GM21737 (cell line): ENCODE data around the gene PRKD1.
"Not testable (repeated sequence)": the region's sequence is repeated elsewhere in the genome, so short reads cannot be mapped to it uniquely, and the experiment has no call there.

Source experiments
- ATAC-seq: cut with Tn5 transposase; IDR thresholded peaks from one replicate; pipeline ENCODE4 v1.9.1; 2021; ENCODE audit warnings: mild to moderate bottlenecking, moderate library complexity; ENCODE audit not compliant: unreplicated experiment

PRKD1 gene

DNA sequence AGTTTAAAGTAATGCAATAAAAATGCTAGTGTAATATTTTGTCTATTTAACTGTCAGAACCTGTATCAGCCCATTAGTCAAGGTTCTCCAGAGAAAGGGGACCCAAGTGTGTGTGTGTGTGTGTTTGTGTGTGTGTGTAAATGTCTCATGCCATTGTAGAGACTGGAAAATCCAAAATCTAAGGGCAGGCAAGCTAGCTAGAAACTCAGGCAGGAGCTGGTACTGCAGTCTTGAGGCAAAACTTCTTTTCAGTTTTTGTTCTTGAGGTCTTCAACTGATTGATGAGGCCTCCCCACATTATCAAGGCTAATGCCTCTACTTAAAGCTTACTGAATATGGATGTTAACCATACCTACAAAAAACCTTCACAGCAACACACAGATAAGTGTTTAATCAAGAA is 126.7 kb downstream of the PRKD1 start:
- ATAC-seq = no peak

GRCh38 chr14:29799464-29800095 is 128.1 kb downstream of the PRKD1 start:
- ATAC-seq = no peak

DNA sequence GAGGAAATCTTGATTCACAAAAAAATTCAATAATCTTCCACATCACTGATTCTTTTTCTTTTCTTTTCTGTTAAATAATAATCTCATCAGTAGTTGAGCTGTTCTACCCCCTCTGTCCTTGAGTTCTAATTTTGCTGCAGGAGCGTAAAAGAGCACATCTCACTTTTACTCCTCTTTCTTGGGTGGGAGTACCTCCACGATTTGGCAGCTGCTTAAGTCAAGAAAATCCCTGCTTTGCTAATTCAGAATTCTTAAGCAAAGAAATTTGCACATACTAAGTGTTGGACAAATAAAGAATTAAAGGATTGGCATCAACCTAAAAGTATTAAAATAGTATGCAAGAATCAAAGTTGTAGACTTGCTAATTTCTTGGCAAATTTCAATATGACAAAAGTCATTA is 128.8 kb downstream of the PRKD1 start:
- no peak for ATAC-seq

- ATAC-seq = no peak
Measured at GRCh38 chr14:29798108-29798663, 129.5 kb downstream of the PRKD1 start.

GRCh38 chr14:29796853-29797252 is 130.8 kb downstream of the PRKD1 start:
- no peak for ATAC-seq

DNA sequence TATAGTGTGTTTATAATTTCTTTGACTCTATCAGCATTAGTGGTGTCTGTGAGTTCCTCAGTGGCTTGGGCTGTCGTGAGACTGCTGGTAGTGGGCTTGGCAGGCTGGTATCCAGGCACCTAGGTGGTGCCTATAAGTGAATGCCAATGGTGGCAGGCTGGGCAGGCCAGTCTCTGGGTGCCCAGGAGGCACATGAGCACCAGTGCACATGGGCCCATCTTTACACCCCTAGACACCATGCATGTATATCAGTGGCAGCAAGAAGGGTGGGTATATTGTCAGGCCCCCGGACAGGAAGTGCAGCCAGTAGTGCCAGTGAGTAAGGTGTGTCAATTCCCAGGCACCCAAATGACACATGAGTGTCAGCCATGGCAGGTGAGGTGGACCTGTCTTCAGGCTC is 138.2 kb downstream of the PRKD1 start:
- no peak for ATAC-seq

DNA sequence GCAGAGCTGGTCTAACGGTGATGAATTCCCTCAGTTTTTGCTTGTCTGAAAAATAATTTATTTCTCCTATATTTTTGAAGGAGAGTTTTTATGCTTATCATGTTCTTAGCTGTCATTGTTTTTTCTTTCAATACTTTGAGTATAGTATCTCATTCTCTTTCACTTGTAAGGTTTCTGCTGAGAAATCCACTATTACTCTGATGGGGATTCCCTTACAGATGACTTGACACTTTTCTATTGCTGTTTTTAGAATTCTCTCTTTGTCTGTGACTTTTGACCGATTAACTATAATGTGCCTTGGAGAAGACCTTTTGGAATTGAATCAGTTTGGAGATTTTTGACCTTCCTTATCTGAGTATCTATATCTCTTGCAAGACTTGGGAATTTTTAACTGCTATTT is 139.6 kb downstream of the PRKD1 start:
- no peak for ATAC-seq

DNA sequence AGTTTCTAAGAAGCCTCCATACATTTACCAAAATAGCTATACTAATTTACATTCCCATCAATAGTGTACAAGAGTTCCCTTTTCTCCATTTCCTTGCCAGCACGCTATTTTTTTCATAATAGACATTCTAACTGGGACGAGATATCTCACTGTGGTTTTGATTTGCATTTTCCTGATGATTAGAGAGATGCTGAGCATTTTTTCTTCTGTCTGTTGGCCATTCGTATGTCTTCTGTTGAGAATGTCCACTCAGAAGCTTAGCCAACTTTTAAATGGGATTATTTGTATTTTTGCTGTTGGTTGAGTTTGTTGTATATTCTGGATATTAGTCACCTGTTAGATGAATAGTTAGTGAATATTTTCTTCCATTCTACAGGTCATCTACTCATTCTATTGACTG is 144.1 kb downstream of the PRKD1 start:
- no peak for ATAC-seq

- no peak for ATAC-seq
Measured at GRCh38 chr14:29782041-29782440, 145.6 kb downstream of the PRKD1 start.

DNA sequence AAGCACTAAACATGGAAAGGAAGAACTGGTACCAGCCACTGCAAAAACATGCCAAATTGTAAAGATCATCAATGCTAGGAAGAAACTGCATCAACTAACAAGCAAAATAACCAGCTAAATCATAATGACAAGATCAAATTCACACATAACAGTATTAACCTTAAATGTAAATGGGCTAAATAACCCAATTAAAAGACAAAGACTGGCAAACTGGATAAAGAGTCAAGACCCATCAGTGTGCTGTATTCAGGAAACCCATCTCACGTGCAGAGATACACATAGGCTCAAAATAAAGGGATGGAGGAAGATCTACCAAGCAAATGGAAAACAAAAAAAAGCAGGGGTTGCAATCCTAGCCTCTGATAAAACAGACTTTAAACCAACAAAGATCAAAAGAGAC is 150.5 kb downstream of the PRKD1 start:
- ATAC-seq = not testable (repeated sequence)

- ATAC-seq = no peak
Measured at GRCh38 chr14:29773990-29774389, 153.7 kb downstream of the PRKD1 start.

DNA sequence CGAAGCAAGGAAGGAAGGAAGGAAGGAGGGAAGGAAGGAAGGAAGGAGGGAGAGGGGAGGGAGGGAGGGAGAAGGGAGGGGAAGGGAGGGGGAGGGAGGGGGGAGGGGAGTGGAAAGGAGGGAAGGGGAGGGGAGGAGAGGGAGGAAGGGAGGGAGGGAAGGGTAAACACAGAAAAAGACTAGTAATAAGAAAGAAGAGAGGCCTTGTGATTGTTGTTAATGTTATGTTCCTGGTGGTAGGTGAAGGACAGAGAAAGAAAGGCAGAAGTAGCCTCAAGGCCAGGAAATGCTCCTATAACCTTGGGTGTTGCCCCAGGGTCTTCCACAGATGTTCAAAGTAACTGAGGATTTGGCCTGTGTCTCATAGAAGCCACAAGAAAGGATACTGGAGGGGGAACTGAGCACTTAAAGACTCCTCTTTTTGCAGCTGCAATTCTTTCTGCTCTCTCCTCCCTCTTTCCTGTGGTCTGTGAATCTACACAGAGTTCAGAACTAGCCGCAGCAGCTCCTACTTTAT is 164.2 kb downstream of the PRKD1 start:
- no peak for ATAC-seq

DNA sequence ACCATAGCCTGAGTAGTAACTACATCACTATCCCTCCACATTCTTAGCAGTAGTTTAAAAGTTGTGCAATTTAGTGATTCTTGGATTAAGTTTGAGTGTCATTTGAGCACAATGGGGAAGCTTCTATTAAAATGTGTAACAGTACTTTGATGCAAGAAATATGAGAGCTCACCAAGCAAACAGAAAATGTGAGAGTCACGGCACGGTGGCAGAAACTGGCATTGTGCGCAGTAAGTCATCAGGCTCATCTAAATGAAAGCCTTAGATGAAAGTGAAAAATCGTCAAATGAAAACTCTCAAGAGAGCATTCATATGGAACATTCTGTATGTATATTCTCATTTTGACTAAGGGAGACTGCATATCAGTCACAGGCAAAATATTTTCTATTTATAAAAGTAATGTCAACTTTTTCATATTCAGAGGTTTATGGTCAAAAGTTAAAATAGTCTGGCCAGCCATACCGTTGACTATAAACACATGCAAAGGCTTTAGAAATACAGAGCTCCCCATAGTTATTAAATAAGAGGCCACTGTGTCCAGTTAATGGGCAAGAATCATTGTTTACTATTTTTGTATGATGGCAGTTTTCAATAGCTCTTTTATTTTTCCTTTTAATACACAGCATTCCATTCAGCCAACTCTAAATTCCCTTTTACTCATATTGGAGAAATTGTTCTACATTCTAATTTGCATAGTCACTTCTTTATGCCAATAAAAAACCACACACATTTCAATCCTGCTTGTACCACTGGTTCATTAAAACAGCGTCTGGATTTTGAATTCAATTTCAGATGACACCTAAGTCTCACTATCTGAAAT is 167.9 kb downstream of the PRKD1 start:
- peak; percentile 76 for ATAC-seq

DNA sequence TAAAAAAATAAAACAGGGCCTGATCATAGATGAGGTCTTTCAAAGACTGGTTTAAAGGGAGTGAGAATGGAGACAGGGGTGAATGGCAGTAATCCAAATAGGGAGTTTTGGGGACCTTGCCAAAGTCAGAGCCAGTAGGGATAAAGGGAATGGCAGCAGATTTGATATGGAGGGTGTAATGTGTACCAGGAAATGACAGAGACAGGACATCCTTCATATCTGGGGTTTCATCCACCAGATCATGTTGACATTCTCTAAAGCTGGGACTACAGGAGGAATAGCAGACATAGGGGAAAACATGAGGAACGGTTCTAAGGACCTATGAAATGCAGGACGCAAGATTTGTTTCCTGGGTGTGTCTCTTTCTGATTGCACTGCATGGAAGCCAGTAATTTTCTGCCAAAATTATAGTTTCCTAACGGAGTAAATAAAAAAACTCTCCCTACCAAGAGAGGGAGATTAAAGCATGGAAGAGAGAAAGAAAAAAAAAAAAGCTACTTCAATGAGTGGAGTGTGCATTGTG is 169.9 kb downstream of the PRKD1 start:
- no peak for ATAC-seq

- no peak for ATAC-seq
Measured at GRCh38 chr14:29757188-29757680, 170.4 kb downstream of the PRKD1 start.

- no peak for ATAC-seq
Measured at GRCh38 chr14:29756019-29756385, 171.6 kb downstream of the PRKD1 start.

GRCh38 chr14:29755311-29756018 is 172.2 kb downstream of the PRKD1 start:
- no peak for ATAC-seq

GRCh38 chr14:29754134-29754533 is 173.5 kb downstream of the PRKD1 start:
- ATAC-seq = no peak

DNA sequence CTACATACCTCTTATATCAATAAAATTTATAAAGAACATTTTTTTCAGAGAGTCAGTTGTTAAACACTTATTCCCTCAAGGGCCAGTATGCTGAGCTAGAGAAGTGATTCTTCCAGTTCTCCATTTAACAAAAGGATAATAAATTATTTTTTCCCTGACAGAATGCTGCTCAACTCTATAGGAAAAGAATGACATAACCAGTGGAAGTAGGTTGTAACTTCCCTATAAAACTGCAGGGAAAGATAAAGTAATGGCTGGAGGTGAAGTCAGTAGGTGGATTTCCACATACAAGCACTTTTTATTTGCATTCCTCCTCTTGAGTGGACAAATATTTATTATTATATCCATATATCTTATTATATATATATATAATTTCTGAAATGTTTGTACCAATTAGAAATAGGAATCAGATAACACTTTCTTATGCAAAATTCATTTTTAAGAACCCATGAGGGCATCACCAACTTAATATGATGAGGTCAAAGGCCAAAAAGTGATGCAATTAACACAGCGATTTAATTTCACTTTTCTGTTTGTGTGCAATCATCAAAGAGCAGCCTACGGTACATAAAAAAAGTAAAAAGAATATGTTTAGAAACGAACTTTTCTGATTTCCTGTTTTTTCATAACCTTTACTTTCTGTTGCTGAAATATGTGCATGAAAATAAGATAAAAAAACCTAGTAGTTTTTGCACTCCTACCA is 175.3 kb downstream of the PRKD1 start:
- no peak for ATAC-seq

DNA sequence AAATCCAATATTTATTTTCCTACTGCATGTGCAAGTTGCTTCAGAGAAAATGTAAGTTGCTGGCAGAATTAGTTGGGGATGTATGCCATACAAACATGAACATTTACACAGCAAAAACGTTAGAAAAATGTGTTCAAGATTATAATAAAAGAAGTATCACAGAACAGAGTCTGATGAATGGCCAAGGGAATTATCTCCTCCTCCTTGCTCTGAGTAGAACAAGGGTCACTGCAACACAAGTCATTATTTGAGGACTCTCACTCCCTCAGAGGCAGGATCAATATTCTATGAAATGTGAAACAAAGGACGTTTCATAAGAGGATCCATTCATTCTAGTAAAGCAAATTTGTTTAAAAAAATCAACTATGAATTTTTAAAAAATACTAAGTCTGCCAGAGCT is 177.8 kb downstream of the PRKD1 start:
- ATAC-seq = no peak
